ENCODE data around the gene ARHGAP15.

DNA sequence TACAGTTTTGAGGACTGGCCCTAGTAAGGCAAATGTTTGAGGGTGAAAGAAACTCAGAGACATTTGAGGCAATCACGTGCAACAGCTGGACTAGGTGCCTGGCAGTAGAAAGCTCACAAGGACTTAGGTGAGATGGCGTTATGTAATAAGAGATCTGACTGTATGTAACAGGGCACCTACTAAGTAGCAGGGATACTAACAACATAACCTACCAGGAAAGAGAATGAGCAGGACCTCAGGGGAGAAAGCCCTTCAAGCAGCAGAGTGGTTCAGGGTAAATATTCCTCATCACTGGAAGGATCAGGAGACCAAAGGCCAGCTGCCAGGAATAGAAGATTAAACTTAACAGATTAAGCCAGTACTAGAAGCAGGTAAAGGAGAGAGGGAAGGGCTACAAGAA lies 53.4 kb downstream of the ARHGAP15 start:
- TF ChIP-seq, protein P1, sequence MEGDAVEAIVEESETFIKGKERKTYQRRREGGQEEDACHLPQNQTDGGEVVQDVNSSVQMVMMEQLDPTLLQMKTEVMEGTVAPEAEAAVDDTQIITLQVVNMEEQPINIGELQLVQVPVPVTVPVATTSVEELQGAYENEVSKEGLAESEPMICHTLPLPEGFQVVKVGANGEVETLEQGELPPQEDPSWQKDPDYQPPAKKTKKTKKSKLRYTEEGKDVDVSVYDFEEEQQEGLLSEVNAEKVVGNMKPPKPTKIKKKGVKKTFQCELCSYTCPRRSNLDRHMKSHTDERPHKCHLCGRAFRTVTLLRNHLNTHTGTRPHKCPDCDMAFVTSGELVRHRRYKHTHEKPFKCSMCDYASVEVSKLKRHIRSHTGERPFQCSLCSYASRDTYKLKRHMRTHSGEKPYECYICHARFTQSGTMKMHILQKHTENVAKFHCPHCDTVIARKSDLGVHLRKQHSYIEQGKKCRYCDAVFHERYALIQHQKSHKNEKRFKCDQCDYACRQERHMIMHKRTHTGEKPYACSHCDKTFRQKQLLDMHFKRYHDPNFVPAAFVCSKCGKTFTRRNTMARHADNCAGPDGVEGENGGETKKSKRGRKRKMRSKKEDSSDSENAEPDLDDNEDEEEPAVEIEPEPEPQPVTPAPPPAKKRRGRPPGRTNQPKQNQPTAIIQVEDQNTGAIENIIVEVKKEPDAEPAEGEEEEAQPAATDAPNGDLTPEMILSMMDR (IDR thresholded peaks at IDR 0.05 in 8 of 11, conservative IDR thresholded peaks at IDR 0.05 in 3 of 11): no peak
- no peak for TF ChIP-seq POLR2A (IDR thresholded peaks at IDR 0.05)
- no peak for TF ChIP-seq POLR2AphosphoS5 (IDR thresholded peaks at IDR 0.05)

Data from spleen (tissue), 7 donors.